ENCODE data around the gene OBI1. TPM values are rescaled to one million over a fixed set of nuclear protein-coding genes. Genes with fewer than 3 reads are reported as not detected.

The OBI1 gene
- total and polyA plus RNA-seq, 2 donors (not counting 1 experiment from before 2014, with no cell fraction given) = 3.1 to 15.4 TPM

DNA sequence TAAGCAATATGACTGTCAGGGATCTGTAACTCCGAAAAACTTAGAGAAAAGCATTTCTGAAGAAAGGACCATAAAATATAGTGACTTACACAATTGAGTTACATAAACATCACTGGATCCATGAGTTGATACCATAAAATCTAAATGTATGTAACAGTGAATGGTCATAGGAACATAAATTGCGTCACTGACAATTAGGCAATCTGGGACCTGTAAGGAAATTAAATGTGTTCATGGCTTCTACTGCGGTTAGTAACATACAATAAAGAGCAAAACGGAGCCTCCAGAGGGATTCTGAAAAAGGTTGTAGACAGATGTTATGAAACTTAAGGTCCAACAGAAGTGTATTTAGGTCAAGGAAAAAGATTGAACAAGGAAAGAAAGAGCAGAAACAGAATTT lies 82.7 kb downstream of the OBI1 start:
- TF ChIP-seq EZH2 (IDR thresholded peaks at IDR 0.05; ENCODE audit: borderline replicate concordance, insufficient read depth, low read depth, low read length, poor library complexity, severe bottlenecking) = no peak
- TF ChIP-seq, protein P1, sequence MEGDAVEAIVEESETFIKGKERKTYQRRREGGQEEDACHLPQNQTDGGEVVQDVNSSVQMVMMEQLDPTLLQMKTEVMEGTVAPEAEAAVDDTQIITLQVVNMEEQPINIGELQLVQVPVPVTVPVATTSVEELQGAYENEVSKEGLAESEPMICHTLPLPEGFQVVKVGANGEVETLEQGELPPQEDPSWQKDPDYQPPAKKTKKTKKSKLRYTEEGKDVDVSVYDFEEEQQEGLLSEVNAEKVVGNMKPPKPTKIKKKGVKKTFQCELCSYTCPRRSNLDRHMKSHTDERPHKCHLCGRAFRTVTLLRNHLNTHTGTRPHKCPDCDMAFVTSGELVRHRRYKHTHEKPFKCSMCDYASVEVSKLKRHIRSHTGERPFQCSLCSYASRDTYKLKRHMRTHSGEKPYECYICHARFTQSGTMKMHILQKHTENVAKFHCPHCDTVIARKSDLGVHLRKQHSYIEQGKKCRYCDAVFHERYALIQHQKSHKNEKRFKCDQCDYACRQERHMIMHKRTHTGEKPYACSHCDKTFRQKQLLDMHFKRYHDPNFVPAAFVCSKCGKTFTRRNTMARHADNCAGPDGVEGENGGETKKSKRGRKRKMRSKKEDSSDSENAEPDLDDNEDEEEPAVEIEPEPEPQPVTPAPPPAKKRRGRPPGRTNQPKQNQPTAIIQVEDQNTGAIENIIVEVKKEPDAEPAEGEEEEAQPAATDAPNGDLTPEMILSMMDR (IDR thresholded peaks at IDR 0.05) = no peak
- ATAC-seq (ENCODE audit: low read depth) = no peak
- intact Hi-C loops (cut with micrococcal nuclease) = no loop called here
- ChIA-PET CTCF (no interaction called here), POLR2A (no interaction called here)
- Histone ChIP-seq H3K9me3 (ENCODE audit: control extremely low read depth in 1 of 3, control insufficient read depth in 2 of 3, insufficient read depth in 1 of 3, low read length in 2 of 3) (peaks cover 0 to 1% (median 0%) of the 10 kb centered on the region in 3 donors), H4K20me1 (ENCODE audit: control insufficient read depth, insufficient read depth, low read length, poor library complexity, severe bottlenecking) (no peaks in the 10 kb centered on the region), H3K27ac (ENCODE audit: low read length in 2 of 2) (no peak overlapping the region), H3K79me2 (ENCODE audit: control insufficient read depth, insufficient read depth, low read length) (no peaks in the 10 kb centered on the region), H3K36me3 (replicated peaks in 1 of 2; ENCODE audit: control extremely low read depth in 1 of 2, control insufficient read depth in 1 of 2, extremely low read depth in 1 of 2, insufficient read depth in 2 of 2, low read length in 1 of 2) (no peaks in the 10 kb centered on the region), H3K4me1 (ENCODE audit: control insufficient read depth in 2 of 2, insufficient read depth in 2 of 2, low read length in 2 of 2) (no peaks in the 10 kb centered on the region), H3K4me3 (ENCODE audit: control extremely low read depth in 1 of 5, extremely low read depth in 1 of 5, insufficient read depth in 1 of 5, low read depth in 2 of 5, low read length in 4 of 5) (no peak overlapping the region), H2AFZ (ENCODE audit: insufficient read depth, low read depth, low read length, poor library complexity, severe bottlenecking) (no peak overlapping the region), H3K9ac (ENCODE audit: low read length) (no peak overlapping the region), H3K4me2 (replicated peaks; ENCODE audit: low read depth, low read length, poor library complexity, severe bottlenecking) (no peak overlapping the region), H3K27me3 (replicated peaks in 1 of 4; ENCODE audit: control extremely low read depth in 1 of 4, control insufficient read depth in 3 of 4, insufficient read depth in 4 of 4, low read length in 3 of 4) (peaks cover 0 to 5% (median 2%) of the 10 kb centered on the region in 4 experiments)
- Mint-ChIP-seq H3K27me3 (peaks cover 36% of the 10 kb centered on the region), H3K27ac (no peak overlapping the region), H3K9me3 (ENCODE audit: insufficient read depth) (no peaks in the 10 kb centered on the region), H3K4me1 (no peaks in the 10 kb centered on the region), H3K4me3 (no peak overlapping the region)
- DNase-seq = no peak
- WGBS (ENCODE audit: insufficient coverage) = 85% methylated on average over 2 of the region's 4 CpGs

DNA sequence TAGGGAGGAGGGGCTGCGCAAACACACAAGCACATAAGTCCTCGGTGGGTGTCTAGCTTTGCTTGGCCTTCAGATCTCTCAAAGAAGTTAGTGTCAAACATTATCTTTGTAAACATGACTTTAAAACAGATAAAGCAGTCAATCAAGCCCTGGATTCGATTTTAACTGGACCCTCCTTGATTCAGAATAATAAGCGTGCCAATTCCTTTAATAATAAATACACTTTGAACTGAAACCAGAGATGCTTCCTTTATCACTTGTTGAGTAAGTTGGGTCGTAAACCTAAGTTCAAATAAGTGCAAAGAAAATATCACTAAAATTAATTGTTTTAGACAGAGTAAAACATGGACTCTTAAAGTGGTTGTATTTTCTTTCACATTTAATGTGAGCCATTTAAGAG lies 86.5 kb downstream of the OBI1 start:
- Histone ChIP-seq H3K36me3 (replicated peaks in 1 of 2; ENCODE audit: control extremely low read depth in 1 of 2, control insufficient read depth in 1 of 2, extremely low read depth in 1 of 2, insufficient read depth in 2 of 2, low read length in 1 of 2) (no peaks in the 10 kb centered on the region), H3K27me3 (replicated peaks in 1 of 4; ENCODE audit: control extremely low read depth in 1 of 4, control insufficient read depth in 3 of 4, insufficient read depth in 4 of 4, low read length in 3 of 4) (peaks cover 0 to 4% (median 1%) of the 10 kb centered on the region in 4 experiments), H3K4me3 (ENCODE audit: control extremely low read depth in 1 of 5, extremely low read depth in 1 of 5, insufficient read depth in 1 of 5, low read depth in 2 of 5, low read length in 4 of 5) (no peak overlapping the region), H3K4me2 (replicated peaks; ENCODE audit: low read depth, low read length, poor library complexity, severe bottlenecking) (no peak overlapping the region), H3K4me1 (ENCODE audit: control insufficient read depth in 2 of 2, insufficient read depth in 2 of 2, low read length in 2 of 2) (no peaks in the 10 kb centered on the region), H3K9me3 (ENCODE audit: control extremely low read depth in 1 of 3, control insufficient read depth in 2 of 3, insufficient read depth in 1 of 3, low read length in 2 of 3) (no peaks in the 10 kb centered on the region), H2AFZ (ENCODE audit: insufficient read depth, low read depth, low read length, poor library complexity, severe bottlenecking) (no peak overlapping the region), H3K9ac (ENCODE audit: low read length) (no peak overlapping the region), H3K79me2 (ENCODE audit: control insufficient read depth, insufficient read depth, low read length) (no peaks in the 10 kb centered on the region), H3K27ac (ENCODE audit: low read length in 2 of 2) (no peak overlapping the region), H4K20me1 (ENCODE audit: control insufficient read depth, insufficient read depth, low read length, poor library complexity, severe bottlenecking) (no peaks in the 10 kb centered on the region)
- no peak for ATAC-seq (ENCODE audit: low read depth)
- no peak for DNase-seq
- intact Hi-C loops (cut with micrococcal nuclease) = no loop called here
- no peaks in the 10 kb centered on the region for H3K4me1 Mint-ChIP-seq
- no peak overlapping the region for H3K27ac Mint-ChIP-seq
- CTCF ChIA-PET = no interaction called here
- no peaks in the 10 kb centered on the region for H3K9me3 Mint-ChIP-seq (ENCODE audit: insufficient read depth)
- peaks cover 30% of the 10 kb centered on the region for H3K27me3 Mint-ChIP-seq
- no peak for TF ChIP-seq EZH2 (IDR thresholded peaks at IDR 0.05; ENCODE audit: borderline replicate concordance, insufficient read depth, low read depth, low read length, poor library complexity, severe bottlenecking)
- TF ChIP-seq, protein P1 (IDR thresholded peaks at IDR 0.05) = no peak
- POLR2A ChIA-PET = no interaction called here
- WGBS (ENCODE audit: insufficient coverage) = no CpG with 5 or more reads among the region's 5 CpGs
- no peak overlapping the region for H3K4me3 Mint-ChIP-seq

All from B cell (primary cell).